Calu3 (cell line): ENCODE results near the gene ARL15. TPM values are rescaled to one million over a fixed set of nuclear protein-coding genes. Genes with fewer than 3 reads are reported as not detected.

Source experiments
- BruUV-seq: library from RNA; stranded (reverse); fragments of 400-500 nt; replicated peaks from 2 replicates; lab custom pipeline; 2021; lab: Mats Ljungman, UMichigan
- CTCF ChIA-PET: fragments of 300-600 bp; sonication (Branson Sonifier 250); formaldehyde crosslinking; loops from one replicate; lab custom pipeline; 2022; ENCODE audit warnings: antibody characterized with exemption; lab: Charles Lee
- DNase-seq: peaks from one replicate; pipeline ENCODE4 v3.0.0; 2022
- H3K27ac Mint-ChIP-seq: one replicate; pipeline ENCODE4 v1.8.0; 2022; ENCODE audit warnings: mixed read lengths; ENCODE audit not compliant: unreplicated experiment
- H3K27me3 Mint-ChIP-seq: one replicate; pipeline ENCODE4 v1.8.0; 2022; ENCODE audit warnings: mixed read lengths; ENCODE audit not compliant: unreplicated experiment
- H3K36me3 Mint-ChIP-seq: one replicate; pipeline ENCODE4 v1.8.0; 2022; ENCODE audit warnings: mild to moderate bottlenecking, moderate library complexity, mixed read lengths; ENCODE audit not compliant: insufficient read depth, unreplicated experiment
- H3K4me1 Mint-ChIP-seq: one replicate; pipeline ENCODE4 v1.8.0; 2022; ENCODE audit warnings: mild to moderate bottlenecking, low read depth, mixed read lengths; ENCODE audit not compliant: unreplicated experiment
- H3K4me3 Mint-ChIP-seq: one replicate; pipeline ENCODE4 v1.8.0; 2022; ENCODE audit warnings: mild to moderate bottlenecking, low read depth, moderate library complexity, mixed read lengths; ENCODE audit not compliant: unreplicated experiment
- H3K9me3 Mint-ChIP-seq: one replicate; pipeline ENCODE4 v1.8.0; 2022; ENCODE audit warnings: low read depth, mixed read lengths; ENCODE audit not compliant: unreplicated experiment
- intact Hi-C: fragments of 100-400 bp; cut with micrococcal nuclease; formaldehyde crosslinking; loops from one replicate; pipeline ENCODE4 v1.10.0; 2022; ENCODE audit not compliant: unreplicated experiment
- total RNA-seq: library from RNA; stranded (reverse); gene quantifications from 2 replicates; pipeline ENCODE4 v1.2.3, GENCODE V29; 2022
- TF ChIP-seq, protein P1 (sequence below): fragments of 200-600 bp; IDR thresholded peaks from one replicate; pipeline ENCODE4 v1.8.0; 2022; ENCODE audit warnings: antibody characterized with exemption; ENCODE audit not compliant: unreplicated experiment

The ARL15 gene
- total RNA-seq, 1 experiment from 2014 or later, result 15.1 TPM

DNA sequence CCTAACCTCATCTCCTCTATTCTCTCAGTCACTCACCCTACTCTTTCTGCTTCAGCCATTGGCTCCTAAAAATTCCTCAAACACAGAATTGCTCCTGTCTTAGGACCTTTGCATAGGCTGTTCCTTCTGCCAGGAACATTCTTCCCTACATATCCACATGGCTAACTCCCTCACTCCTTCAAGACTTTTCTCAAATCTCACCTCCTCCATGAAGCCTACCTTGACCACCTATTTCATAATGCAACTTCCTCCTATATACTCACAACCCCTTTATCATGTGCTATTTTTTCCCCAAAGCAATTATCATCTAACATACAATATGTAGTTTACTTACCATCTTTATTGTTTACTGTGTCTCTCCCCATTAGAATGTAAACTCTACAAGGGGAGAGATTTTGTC is 45.8 kb downstream of the ARL15 start:
- Mint-ChIP-seq H3K4me3 (no peak overlapping the region), H3K4me1 (no peaks in the 10 kb centered on the region), H3K27me3 (no peaks in the 10 kb centered on the region), H3K9me3 (no peaks in the 10 kb centered on the region), H3K27ac (no peak overlapping the region), H3K36me3 (no peaks in the 10 kb centered on the region)
- DNase-seq, result no peak
- BruUV-seq, result no TSS peak
- intact Hi-C loops, result no loop called here
- TF ChIP-seq, protein P1, sequence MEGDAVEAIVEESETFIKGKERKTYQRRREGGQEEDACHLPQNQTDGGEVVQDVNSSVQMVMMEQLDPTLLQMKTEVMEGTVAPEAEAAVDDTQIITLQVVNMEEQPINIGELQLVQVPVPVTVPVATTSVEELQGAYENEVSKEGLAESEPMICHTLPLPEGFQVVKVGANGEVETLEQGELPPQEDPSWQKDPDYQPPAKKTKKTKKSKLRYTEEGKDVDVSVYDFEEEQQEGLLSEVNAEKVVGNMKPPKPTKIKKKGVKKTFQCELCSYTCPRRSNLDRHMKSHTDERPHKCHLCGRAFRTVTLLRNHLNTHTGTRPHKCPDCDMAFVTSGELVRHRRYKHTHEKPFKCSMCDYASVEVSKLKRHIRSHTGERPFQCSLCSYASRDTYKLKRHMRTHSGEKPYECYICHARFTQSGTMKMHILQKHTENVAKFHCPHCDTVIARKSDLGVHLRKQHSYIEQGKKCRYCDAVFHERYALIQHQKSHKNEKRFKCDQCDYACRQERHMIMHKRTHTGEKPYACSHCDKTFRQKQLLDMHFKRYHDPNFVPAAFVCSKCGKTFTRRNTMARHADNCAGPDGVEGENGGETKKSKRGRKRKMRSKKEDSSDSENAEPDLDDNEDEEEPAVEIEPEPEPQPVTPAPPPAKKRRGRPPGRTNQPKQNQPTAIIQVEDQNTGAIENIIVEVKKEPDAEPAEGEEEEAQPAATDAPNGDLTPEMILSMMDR, result no peak
- CTCF ChIA-PET, result no interaction called here

DNA sequence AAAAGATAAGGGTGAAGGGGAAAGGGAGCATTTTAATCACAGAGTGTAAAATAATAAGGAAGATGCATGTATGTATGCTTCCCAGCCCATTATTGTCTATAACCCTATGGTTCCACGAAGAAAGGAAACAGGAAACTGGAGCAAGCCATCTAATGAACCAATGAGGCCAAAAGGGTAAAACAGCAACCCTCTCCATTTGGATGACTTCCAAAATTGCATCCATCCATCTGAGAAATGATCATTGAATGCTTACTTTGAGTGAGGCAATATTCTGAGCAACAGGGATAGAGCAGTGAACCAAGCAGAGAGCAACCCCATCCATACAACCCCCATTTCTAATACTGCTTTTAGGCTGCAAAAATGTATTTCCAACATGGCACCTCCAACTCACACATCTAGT is 46.9 kb downstream of the ARL15 start:
- Mint-ChIP-seq H3K4me3 (no peak overlapping the region), H3K9me3 (no peaks in the 10 kb centered on the region), H3K36me3 (no peaks in the 10 kb centered on the region), H3K27me3 (no peaks in the 10 kb centered on the region), H3K27ac (no peak overlapping the region), H3K4me1 (no peaks in the 10 kb centered on the region)
- intact Hi-C loops, result no loop called here
- TF ChIP-seq, protein P1, result no peak
- CTCF ChIA-PET, result no interaction called here
- no TSS peak for BruUV-seq
- no peak for DNase-seq

DNA sequence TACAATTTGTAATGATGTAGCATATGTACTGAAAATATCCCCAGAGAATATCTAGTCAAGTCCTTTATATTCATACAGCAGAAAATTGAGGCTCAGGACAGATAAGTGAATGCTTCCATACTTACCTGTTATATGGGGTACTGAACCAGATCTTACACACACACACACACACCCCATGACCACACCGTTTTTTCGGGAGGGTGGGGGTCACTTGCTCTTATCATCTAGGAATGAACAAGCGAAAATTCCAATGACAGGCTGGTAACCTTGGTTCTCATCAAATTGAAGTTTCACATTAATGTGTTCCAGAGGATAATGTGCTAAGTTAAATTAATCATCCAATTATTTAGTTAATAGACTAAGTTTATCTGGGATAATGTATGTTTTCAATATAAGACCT is 48.8 kb downstream of the ARL15 start:
- CTCF ChIA-PET, result no interaction called here
- no peaks in the 10 kb centered on the region for H3K4me1 Mint-ChIP-seq
- DNase-seq, result no peak
- intact Hi-C loops, result no loop called here
- H3K36me3 Mint-ChIP-seq, result no peaks in the 10 kb centered on the region
- H3K9me3 Mint-ChIP-seq, result no peaks in the 10 kb centered on the region
- no TSS peak for BruUV-seq
- no peak overlapping the region for H3K4me3 Mint-ChIP-seq
- H3K27me3 Mint-ChIP-seq, result no peaks in the 10 kb centered on the region
- TF ChIP-seq, protein P1, result no peak
- H3K27ac Mint-ChIP-seq, result no peak overlapping the region

DNA sequence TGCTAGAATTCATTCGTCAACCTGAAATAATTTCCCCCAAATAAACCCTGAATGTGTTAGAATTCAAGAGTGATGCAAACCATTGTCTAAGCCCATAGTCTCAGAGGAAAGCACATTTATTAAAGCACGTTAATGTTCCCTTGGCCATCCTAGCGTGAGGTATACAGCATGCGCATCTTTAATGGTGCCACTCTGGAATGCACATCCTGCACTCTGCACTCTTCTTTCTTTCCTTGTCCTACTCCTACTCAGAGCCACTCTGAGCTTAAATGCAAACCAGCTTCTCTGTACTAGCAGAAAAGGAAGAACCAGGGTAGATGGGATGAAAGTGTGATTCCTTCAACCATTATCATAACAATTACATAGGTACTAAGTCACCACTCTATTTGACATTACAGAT is 50.4 kb downstream of the ARL15 start:
- H3K27me3 Mint-ChIP-seq, result no peaks in the 10 kb centered on the region
- H3K36me3 Mint-ChIP-seq, result no peaks in the 10 kb centered on the region
- CTCF ChIA-PET, result interaction anchor here (1.0 kb wide), 1 partner anchor 159 kb away, joined by 3 read pairs; no protein-coding TSS in a partner anchor
- no peak overlapping the region for H3K27ac Mint-ChIP-seq
- no peaks in the 10 kb centered on the region for H3K4me1 Mint-ChIP-seq
- no TSS peak for BruUV-seq
- DNase-seq, result no peak
- TF ChIP-seq, protein P1, result no peak
- intact Hi-C loops, result loop anchor here (5.0 kb wide), 1 partner anchor 47 kb away; no protein-coding TSS in a partner anchor
- H3K4me3 Mint-ChIP-seq, result no peak overlapping the region
- H3K9me3 Mint-ChIP-seq, result no peaks in the 10 kb centered on the region
